GM19372 (cell line): ENCODE data around the gene TAF1D.
"Not testable (repeated sequence)": the region's sequence is repeated elsewhere in the genome, so short reads cannot be mapped to it uniquely, and the experiment has no call there.

Experiments
- ATAC-seq: cut with Tn5 transposase; IDR thresholded peaks from one replicate; pipeline ENCODE4 v1.9.1; 2021; ENCODE audit warnings: mild to moderate bottlenecking, low read depth, moderate library complexity; ENCODE audit not compliant: unreplicated experiment

The TAF1D gene, protein sequence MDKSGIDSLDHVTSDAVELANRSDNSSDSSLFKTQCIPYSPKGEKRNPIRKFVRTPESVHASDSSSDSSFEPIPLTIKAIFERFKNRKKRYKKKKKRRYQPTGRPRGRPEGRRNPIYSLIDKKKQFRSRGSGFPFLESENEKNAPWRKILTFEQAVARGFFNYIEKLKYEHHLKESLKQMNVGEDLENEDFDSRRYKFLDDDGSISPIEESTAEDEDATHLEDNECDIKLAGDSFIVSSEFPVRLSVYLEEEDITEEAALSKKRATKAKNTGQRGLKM

DNA sequence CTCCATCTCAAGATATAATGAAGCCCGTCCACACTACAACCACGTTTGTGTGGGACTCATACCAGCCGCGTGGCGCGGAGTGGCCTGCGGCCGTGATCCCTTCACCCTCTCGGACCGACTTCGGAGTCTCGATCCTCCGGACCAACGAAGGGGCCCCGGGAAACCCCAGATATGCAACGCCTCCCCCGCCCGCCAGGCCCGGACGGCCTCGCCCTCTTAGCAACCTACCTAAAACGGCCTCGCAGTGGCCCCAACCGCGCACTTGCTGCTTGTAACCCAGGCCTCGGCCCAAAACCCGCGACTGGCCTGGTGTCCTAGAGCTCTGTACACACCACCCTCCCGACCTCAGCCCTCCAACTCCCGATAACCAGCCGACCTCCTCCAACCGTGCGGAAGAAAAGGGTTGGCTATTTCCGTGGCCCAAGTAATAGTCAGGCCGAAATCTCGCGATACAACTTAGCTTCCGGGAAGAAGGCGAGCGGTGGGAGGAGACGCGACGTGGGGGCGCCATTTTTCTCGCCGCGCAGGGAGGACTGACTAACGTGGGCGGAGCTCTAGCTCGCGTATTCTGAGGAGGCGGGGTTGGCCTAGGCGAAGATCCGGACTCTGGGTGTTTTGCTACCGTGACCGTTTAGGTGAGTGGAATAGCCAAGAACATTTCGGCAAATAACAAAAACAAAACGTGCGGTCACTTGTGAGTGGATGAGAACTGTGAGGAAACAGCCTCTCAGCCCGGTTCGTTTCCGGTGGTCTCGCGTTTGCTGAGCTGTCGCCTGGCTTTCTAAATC is at the start of gene TAF1D, which contains the start of gene C11orf54:
Gene TAF1D (minus strand): TSS at position 402 of the 788 bp plus-strand sequence. CDS start 2,191 bp downstream, outside the sequence.
Gene C11orf54 (plus strand): TSS at position 579 of the 788 bp plus-strand sequence. CDS start 5,722 bp downstream, outside the sequence.
- ATAC-seq: peak; percentile 80

DNA sequence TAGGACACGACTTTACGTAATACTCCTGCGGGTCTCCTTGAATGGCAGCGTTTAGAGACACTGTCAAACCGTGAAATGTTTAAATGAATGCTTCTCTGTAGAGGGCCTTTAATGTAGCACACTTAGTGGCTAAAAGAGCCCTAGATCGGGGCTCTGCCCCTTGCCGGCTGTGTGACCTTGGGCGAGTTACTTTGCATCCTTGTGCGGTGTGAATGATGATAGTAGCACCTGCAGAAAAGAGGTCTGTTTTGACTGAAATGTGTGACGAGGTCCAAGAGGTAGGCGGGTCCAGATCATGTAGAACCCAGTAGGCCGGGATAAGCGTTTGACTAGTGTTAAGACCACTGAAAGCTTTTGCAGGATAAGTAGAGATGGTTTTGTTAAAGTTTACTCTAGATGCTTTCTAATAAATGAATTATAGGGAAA is 43.7 kb upstream of the TAF1D start:
- peak; percentile 23 for ATAC-seq

GRCh38 chr11:93784145-93784934 is 43.0 kb upstream of the TAF1D start, which contains the start of gene MED17:
MED17 (plus strand) TSS chr11:93784282; CDS start chr11:93784514, 232 bp downstream.
- ATAC-seq: peak; percentile 93

DNA sequence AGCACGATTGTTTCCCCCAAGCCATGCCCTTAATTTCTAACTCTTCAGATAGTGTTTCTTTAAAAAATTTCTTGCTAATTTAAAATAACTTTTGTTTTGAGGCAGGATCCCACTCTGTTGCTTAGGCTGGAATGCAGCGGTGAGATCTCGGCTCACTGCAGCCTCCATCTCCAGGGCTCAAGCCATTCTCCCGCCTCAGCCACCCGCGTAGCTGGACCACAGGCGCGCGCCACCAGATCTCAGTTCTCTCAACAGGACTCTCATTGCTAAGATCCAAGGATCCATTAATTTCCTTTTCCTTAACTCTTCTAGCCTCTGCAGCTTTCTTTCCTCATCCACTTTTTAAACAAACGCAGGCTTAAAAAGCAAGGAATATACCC is 42.5 kb upstream of the TAF1D start:
- peak; percentile 49 for ATAC-seq

DNA sequence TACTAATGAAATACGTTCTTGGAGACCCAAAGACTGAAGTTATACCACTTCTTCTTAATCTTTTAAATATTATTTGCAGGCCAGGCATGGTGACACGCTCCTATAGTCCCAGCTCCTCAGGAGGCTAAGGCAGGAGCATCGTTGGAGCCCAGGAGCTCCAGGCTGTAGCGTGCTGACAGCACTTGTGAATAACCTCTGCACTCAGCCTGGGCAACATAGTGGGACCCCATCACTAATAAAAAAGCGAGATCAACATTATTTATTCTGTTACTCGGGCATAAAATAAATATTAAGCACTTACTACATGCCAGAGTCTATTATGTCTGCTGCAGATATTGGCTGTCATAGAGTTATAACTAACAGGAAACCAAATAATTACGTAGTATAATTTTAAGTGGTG is 42.1 kb upstream of the TAF1D start:
- no peak for ATAC-seq

- no peak for ATAC-seq
Observed at GRCh38 chr11:93775289-93775688, 34.0 kb upstream of the TAF1D start.

DNA sequence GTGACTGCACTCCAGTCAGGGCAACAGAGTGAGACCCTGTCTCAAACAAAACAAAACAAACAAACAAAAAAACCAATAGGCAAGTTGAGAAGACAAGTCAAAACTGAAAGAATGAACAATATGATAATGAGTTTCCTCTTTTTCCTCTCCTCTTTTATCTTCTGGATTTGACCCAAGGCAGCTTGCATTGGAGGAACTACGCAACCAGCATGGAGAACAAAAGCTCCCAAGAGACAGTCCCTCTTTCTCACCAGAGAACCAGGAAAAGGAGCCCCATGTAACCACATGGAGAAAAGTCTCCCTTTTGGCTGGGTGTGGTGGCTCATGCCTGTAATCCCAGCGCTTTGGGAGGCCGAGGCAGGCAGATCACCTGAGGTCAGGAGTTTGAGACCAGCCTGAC is 33.3 kb upstream of the TAF1D start:
- ATAC-seq: not testable (repeated sequence)

DNA sequence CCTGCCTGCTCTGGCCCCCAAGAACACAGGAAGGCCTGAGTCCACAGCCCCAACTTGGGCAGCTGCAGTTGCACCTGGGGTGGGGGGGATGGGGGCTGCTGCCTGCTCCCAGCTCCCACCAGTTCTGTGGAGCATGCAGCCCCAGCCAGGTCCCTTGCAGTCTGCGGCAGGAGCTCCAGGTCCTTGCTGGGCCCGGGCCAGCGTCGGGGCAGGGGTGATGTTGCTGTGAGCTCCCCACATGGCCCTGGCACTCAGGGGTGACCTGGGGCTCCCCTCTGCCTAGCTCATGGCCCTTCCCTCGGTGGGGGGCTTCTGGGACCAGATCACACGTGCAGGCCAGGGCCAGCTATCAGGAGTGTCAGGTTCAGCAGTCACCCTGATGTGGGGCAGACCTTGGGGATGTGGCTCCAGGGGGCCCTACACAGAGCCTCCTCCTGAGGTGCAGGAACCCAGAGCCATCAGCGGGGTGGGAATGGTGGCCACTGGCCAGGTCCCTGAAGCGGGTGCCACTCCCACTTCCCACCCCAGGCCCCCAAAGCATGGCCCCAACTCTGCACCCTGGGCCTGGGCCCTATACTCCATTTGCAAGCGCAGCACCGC is 32.4 kb upstream of the TAF1D start:
- no peak for ATAC-seq

DNA sequence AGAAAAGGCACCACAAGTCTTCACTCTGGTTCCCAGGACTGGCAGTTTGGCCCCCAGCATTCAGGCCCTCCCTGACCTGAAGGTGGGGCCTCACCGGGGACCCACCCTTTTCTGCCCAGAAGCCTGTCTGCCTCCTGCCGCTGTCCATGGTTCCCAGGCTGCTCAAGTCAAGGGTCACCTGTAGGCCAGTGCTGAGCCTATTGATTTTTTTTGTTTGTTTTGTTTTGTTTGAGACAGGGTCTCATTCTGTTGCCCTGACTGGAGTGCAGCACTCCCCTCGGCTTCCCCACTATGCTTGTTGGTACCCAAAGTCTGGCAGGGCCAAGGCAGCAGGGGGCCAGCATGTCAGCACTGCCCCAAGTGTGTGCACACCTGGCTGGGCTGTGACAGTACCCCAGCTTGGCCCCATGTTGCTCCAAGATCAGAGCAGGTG is 31.8 kb upstream of the TAF1D start:
- ATAC-seq: no peak

GRCh38 chr11:93772123-93772522 is 30.8 kb upstream of the TAF1D start:
- no peak for ATAC-seq

GRCh38 chr11:93770160-93770559 is 28.9 kb upstream of the TAF1D start:
- no peak for ATAC-seq

DNA sequence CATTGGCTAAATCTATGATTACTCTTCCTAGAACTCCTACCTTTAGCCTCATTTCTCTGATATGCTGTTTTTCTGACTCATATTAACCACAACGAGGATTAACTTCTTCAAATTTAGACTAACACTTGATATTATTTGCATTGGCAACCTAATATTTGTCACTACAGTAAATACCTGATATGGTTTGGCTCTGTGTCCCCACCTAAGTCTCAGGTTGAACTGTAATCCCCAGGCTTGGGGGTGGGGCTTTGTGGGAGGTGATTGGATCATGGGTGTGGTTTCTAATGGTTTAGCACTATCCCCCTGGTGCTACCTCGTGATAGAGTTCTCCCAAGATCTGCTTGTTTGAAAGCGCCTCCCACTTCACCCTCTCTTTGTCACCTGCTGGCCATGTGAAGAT is 25.7 kb upstream of the TAF1D start:
- no peak for ATAC-seq

- no peak for ATAC-seq
Observed at GRCh38 chr11:93766504-93766903, 25.2 kb upstream of the TAF1D start.

GRCh38 chr11:93765551-93765950 is 24.3 kb upstream of the TAF1D start:
- ATAC-seq: no peak

DNA sequence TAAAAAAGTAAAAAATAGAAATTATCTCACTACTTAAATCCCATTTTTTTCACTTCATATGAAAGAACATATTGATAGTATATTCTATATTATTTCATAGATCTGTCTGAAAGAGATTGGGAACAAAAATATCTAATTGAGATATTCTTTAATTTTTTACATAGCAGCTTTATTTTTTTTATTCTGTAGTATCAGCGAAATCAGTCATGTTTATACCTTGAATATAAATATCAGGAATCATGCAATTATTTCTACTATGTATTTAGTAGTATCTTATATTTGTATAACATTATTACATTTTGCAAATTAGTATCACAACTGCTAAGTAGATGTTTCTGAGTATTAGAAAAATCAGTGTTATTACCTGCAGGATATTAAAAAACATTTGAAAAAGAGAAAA is 20.6 kb upstream of the TAF1D start:
- ATAC-seq: no peak

GRCh38 chr11:93759123-93759522 is 17.8 kb upstream of the TAF1D start:
- ATAC-seq: not testable (repeated sequence)

DNA sequence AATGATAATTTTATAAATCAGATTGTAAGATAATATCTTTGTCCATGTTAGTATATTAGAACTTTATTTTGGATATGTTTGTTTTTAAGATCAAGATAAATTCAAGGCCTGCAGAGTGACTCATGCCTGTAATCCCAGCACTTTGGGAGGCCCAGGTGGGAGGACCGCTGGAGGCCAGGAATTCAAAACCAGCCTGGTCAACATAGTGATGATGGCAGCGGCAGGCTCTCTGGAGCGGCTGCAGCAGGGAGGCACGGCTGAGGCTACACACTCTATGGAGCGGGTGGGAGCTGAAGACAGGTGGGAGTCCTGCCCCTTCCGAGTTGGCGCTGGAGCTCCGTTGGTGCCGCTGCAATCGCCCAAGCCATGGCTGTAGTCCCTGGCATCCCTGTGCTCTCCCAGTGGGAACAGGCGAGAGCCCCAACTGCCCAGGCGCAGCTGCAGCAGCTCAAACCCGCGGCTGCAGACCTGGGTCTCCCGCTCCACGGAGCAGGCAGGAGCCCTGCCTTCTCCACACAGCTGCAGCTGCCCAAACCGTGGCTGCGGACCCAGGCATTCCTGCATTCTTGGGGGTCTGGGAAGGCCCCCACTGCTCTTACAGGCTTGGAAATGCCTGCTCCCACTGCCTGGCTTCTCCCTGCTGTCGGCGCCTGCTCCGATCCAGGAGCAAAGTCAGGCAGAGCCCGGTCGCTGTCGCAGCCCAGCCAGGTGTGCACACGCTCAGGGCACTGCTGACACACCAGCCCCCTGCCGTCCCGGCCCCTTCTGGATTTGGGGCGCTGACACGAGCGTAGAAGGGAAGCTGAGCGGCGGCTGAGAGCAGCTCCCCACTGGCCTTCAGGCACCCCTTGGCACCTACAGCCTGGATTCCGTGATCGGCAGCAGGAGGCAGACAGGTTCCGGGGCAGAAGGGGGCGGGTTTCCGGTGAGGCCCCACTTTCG is 16.9 kb upstream of the TAF1D start:
- no peak for ATAC-seq

DNA sequence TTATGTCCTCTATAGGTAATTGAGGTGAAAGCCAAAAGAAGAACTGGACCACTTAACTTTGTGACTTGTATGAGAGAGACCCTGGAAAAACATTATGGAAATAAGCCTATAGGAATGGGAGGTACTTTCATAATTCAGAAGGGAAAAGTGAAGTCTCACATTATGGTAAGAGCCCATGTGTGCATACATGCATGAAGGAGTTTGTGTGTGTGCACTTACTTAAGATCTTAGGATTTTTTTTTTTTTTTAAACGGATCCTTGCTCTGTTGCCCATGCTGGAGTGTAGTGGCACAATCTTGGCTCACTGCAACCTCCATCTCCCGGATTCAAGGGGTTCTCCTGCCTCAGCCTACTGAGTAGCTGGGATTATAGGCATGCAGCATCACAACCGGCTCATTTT is 16.0 kb upstream of the TAF1D start:
- no peak for ATAC-seq

DNA sequence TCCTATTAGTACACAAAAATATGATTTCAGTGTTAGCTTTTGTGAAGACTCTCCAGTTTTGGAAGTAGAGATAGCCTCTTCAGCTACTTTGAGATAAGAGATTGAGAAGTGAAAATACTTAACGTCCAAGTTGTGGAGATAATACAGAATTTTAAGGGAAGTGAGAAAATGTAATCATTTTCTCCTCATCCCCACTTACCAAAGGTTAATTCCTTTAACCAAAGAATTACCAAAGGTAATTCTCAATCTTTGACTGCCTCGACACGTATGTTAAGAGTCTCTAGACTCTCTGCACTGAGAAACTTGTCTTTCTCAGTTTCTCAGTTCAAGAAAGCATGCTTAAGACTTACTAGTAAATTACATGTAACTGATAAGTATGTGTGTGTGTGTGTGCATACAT is 15.5 kb upstream of the TAF1D start:
- no peak for ATAC-seq
